ENCODE results near the gene FAM153A. TPM values are rescaled to one million over a fixed set of nuclear protein-coding genes. Genes with fewer than 3 reads are reported as not detected.
"Not testable (repeated sequence)": the region's sequence is repeated elsewhere in the genome, so short reads cannot be mapped to it uniquely, and the experiment has no call there.

FAM153A gene
- polyA plus RNA-seq, 4 donors = 0.29 to 0.34 (median 0.32) TPM

GRCh38 chr5:177760954-177761353, 21.7 kb downstream of the FAM153A start:
- not testable (repeated sequence) for DNase-seq (ENCODE audit: low read depth in 4 of 4, low spot score in 3 of 4)

- DNase-seq (ENCODE audit: low read depth in 4 of 4, low spot score in 3 of 4) = not testable (repeated sequence)
Observed at GRCh38 chr5:177747354-177747753, 35.3 kb downstream of the FAM153A start.

- not testable (repeated sequence) for DNase-seq (ENCODE audit: low read depth in 4 of 4, low spot score in 3 of 4)
Observed at GRCh38 chr5:177724858-177725257, 57.8 kb downstream of the FAM153A start.

GRCh38 chr5:177723831-177724485, 58.7 kb downstream of the FAM153A start:
- not testable (repeated sequence) for DNase-seq (ENCODE audit: low read depth in 4 of 4, low spot score in 3 of 4)

- not testable (repeated sequence) for DNase-seq (ENCODE audit: low read depth in 4 of 4, low spot score in 3 of 4)
Observed at GRCh38 chr5:177722829-177723228, 59.9 kb downstream of the FAM153A start.

- not testable (repeated sequence) for DNase-seq (ENCODE audit: low read depth in 4 of 4, low spot score in 3 of 4)
Observed at GRCh38 chr5:177719989-177720388, 62.7 kb downstream of the FAM153A start.

GRCh38 chr5:177715423-177715822, 67.3 kb downstream of the FAM153A start:
- not testable (repeated sequence) for DNase-seq (ENCODE audit: low read depth in 4 of 4, low spot score in 3 of 4)

GRCh38 chr5:177696100-177696499, 86.6 kb downstream of the FAM153A start:
- DNase-seq (ENCODE audit: low read depth in 4 of 4, low spot score in 3 of 4) = not testable (repeated sequence)

GRCh38 chr5:177695356-177695930, 87.3 kb downstream of the FAM153A start:
- not testable (repeated sequence) for DNase-seq (ENCODE audit: low read depth in 4 of 4, low spot score in 3 of 4)

GRCh38 chr5:177694518-177694835, 88.2 kb downstream of the FAM153A start:
- DNase-seq (ENCODE audit: low read depth in 4 of 4, low spot score in 3 of 4) = not testable (repeated sequence)

- DNase-seq (ENCODE audit: low read depth in 4 of 4, low spot score in 3 of 4) = not testable (repeated sequence)
Observed at GRCh38 chr5:177693671-177694517, 88.8 kb downstream of the FAM153A start.

- DNase-seq (ENCODE audit: low read depth in 4 of 4, low spot score in 3 of 4) = not testable (repeated sequence)
Observed at GRCh38 chr5:177692969-177693368, 89.7 kb downstream of the FAM153A start.

- not testable (repeated sequence) for DNase-seq (ENCODE audit: low read depth in 4 of 4, low spot score in 3 of 4)
Observed at GRCh38 chr5:177692507-177692906, 90.2 kb downstream of the FAM153A start.

GRCh38 chr5:177689011-177689610, 93.6 kb downstream of the FAM153A start:
- not testable (repeated sequence) for DNase-seq (ENCODE audit: low read depth in 4 of 4, low spot score in 3 of 4)

GRCh38 chr5:177688091-177688490, 94.6 kb downstream of the FAM153A start:
- not testable (repeated sequence) for DNase-seq (ENCODE audit: low read depth in 4 of 4, low spot score in 3 of 4)

- DNase-seq (ENCODE audit: low read depth in 4 of 4, low spot score in 3 of 4) = not testable (repeated sequence)
Observed at GRCh38 chr5:177681920-177682319, 100.8 kb downstream of the FAM153A start.

Other genes with a start within 250 kb of the FAM153A start
- gene FAM193B, start 228.3 kb downstream of the FAM153A start, polyA plus RNA-seq (ENCODE audit: insufficient read length in 4 of 4) = 10 to 100 TPM; 68.7 to 99.1 (median 75.3) TPM
- gene TMED9, start 190.7 kb downstream of the FAM153A start, polyA plus RNA-seq (ENCODE audit: insufficient read length in 4 of 4) = 100 to 1,000 TPM; 145 to 194 (median 166) TPM
- 10 to 100 TPM; 20.9 to 29.1 (median 22.1) TPM for gene B4GALT7, start 182.8 kb downstream of the FAM153A start, polyA plus RNA-seq (ENCODE audit: insufficient read length in 4 of 4)
- gene PROP1, start 213.3 kb upstream of the FAM153A start, polyA plus RNA-seq (ENCODE audit: insufficient read length in 4 of 4) = not detected

Measured in right renal pelvis (tissue), 4 donors.